Liver (tissue), 9 donors: ENCODE measurements around the gene TARS3. TPM values are rescaled to one million over a fixed set of nuclear protein-coding genes. Genes with fewer than 3 reads are reported as not detected.
A peak's percentile ranks its signal among the peaks of the same experiment; 100 is the strongest.
"Not testable (repeated sequence)": the region's sequence is repeated elsewhere in the genome, so short reads cannot be mapped to it uniquely, and the experiment has no call there.

ENCODE experiments used
- DNase-seq: peaks from one replicate; pipeline ENCODE4 v3.0.0-alpha.2; 2017; ENCODE audit warnings: low spot score
- H3K27ac ChIP-seq, 2 donors: one replicate each; pipeline ENCODE4 v1.7.0; 2013; ENCODE audit warnings: inconsistent platforms in 2 of 2, low read length in 2 of 2, control low read depth in 1 of 2, low read depth in 1 of 2, mild to moderate bottlenecking in 1 of 2
- H3K27me3 ChIP-seq, 4 donors: one replicate each; pipeline versions ENCODE4 v1.6.1 to v1.7.0; 2013; ENCODE audit warnings: low read length in 3 of 4, inconsistent platforms in 1 of 4, mild to moderate bottlenecking in 1 of 4, moderate library complexity in 1 of 4; ENCODE audit not compliant: control insufficient read depth in 4 of 4, insufficient read depth in 4 of 4
- H3K36me3 ChIP-seq, 4 donors: one replicate each; pipeline versions ENCODE4 v1.6.1 to v1.7.0; 2013; ENCODE audit warnings: low read length in 3 of 4, mild to moderate bottlenecking in 3 of 4, low read depth in 1 of 4, moderate library complexity in 1 of 4; ENCODE audit not compliant: control insufficient read depth in 4 of 4, insufficient read depth in 3 of 4
- H3K4me1 ChIP-seq, 4 donors: one replicate each; pipeline versions ENCODE4 v1.6.1 to v1.7.0; 2013; ENCODE audit warnings: low read length in 3 of 4, mild to moderate bottlenecking in 3 of 4, moderate library complexity in 1 of 4; ENCODE audit not compliant: control insufficient read depth in 4 of 4, insufficient read depth in 4 of 4
- H3K4me3 ChIP-seq, 3 donors: one replicate each; pipeline versions ENCODE4 v1.6.1 to v1.7.0; 2013; ENCODE audit warnings: low read length in 3 of 3, control low read depth in 1 of 3, low read depth in 1 of 3, mild to moderate bottlenecking in 1 of 3
- H3K9ac ChIP-seq, 2 donors: one replicate each; pipeline ENCODE4 v1.7.0; 2013; ENCODE audit warnings: low read length in 2 of 2, mild to moderate bottlenecking in 2 of 2, moderate library complexity in 2 of 2, control low read depth in 1 of 2, low read depth in 1 of 2
- H3K9me3 ChIP-seq, 4 donors: one replicate each; pipeline versions ENCODE4 v1.6.1 to v1.7.0; 2013; ENCODE audit warnings: low read length in 3 of 4; ENCODE audit not compliant: control insufficient read depth in 4 of 4
- ATF3 ChIP-seq: IDR thresholded peaks from 2 replicates; pipeline ENCODE4 v1.6.1; 2016; ENCODE audit warnings: antibody characterized with exemption
- CTCF ChIP-seq: fragments of 150-350 bp; IDR thresholded peaks from 2 replicates; pipeline ENCODE4 v1.5.1; 2017; ENCODE audit warnings: improper control_type of control experiment, low read depth, low read length; ENCODE audit not compliant: missing input control
- HNF4A ChIP-seq, 2 donors: conservative IDR thresholded peaks; 2 replicates each; pipeline ENCODE4 v1.6.1; 2016; ENCODE audit warnings: antibody characterized with exemption in 2 of 2, mild to moderate bottlenecking in 2 of 2
- JUND ChIP-seq, 2 donors: IDR thresholded peaks; 2 replicates each; pipeline ENCODE4 v1.6.1; 2016; ENCODE audit warnings: antibody characterized with exemption in 2 of 2
- RAD21 ChIP-seq, 2 donors: IDR thresholded peaks; 2 replicates each; pipeline ENCODE4 v1.6.1; 2016; ENCODE audit warnings: antibody characterized with exemption in 2 of 2, mild to moderate bottlenecking in 2 of 2
- RXRA ChIP-seq, 2 donors: IDR thresholded peaks; 2 replicates each; pipeline ENCODE4 v1.6.1; 2017 to 2018; ENCODE audit warnings: antibody characterized with exemption in 2 of 2, mild to moderate bottlenecking in 1 of 2
- SP1 ChIP-seq: IDR thresholded peaks from 2 replicates; pipeline ENCODE4 v1.6.1; 2018; ENCODE audit warnings: antibody characterized with exemption, mild to moderate bottlenecking
- TAF1 ChIP-seq: conservative IDR thresholded peaks from 2 replicates; pipeline ENCODE4 v1.6.1; 2016; ENCODE audit warnings: antibody characterized with exemption, mild to moderate bottlenecking
- YY1 ChIP-seq: IDR thresholded peaks from 2 replicates; pipeline ENCODE4 v1.6.1; 2016; ENCODE audit warnings: antibody characterized with exemption, mild to moderate bottlenecking
- WGBS: extraction: QIAGEN DNeasy Blood & Tissue Kit; methylation state at CpG from one replicate; pipeline ENCODE4 v1.1.7; 2013; 5-methylcytosine and 5-hydroxymethylcytosine counted together
- polyA plus RNA-seq, 2 donors: library from polyadenylated mRNA; stranded (reverse) in 1 of 2; unstranded in 1 of 2; fragments of 200-250 nt in 1 of 2; fragments of >200 nt in 1 of 2; fragmentation: Nextera tagmentation in 1 of 2; extraction: Ambion mirVana in 1 of 2; gene quantifications; one replicate each; pipeline versions ENCODE4 v1.2.1 to v1.2.3, GENCODE V29; 2013 to 2015
- total RNA-seq, 2 donors: library from RNA; depleted of rRNA; stranded (reverse); fragments of >200 nt; gene quantifications; one replicate each; pipeline ENCODE4 v1.2.3, GENCODE V29; 2014
- TF ChIP-seq, protein P1 (sequence below): IDR thresholded peaks from 2 replicates; pipeline ENCODE4 v1.6.1; 2016; ENCODE audit warnings: antibody characterized with exemption
- donor health status: healthy.
- donor health status: healthy.
- donor health status: healthy.
- donor health status: healthy.
- donor health status: healthy.

The TARS3 gene
- total and polyA plus RNA-seq, 4 donors = 2.3 to 7.8 (median 4.0) TPM

GRCh38 chr15:101654624-101655337, 69.5 kb downstream of the TARS3 start:
- not testable (repeated sequence) for H3K36me3 ChIP-seq, DNase-seq, H3K27ac ChIP-seq, H3K27me3 ChIP-seq, H3K4me3 ChIP-seq, H3K9me3 ChIP-seq, H3K9ac ChIP-seq
- H3K4me1 ChIP-seq = peaks cover 9 to 24% (median 18%) of the 10 kb centered on the region in 4 donors
- TF ChIP-seq RAD21 (IDR thresholded peaks at IDR 0.05) = peak; percentile 26 to 52
- 93% methylated on average over 10 of the region's 10 CpGs for WGBS

GRCh38 chr15:101654171-101654570, 70.1 kb downstream of the TARS3 start:
- H3K27me3 ChIP-seq = no peaks in the 10 kb centered on the region
- H3K9me3 ChIP-seq = no peaks in the 10 kb centered on the region
- TF ChIP-seq ATF3 (no peak), YY1 (no peak), TAF1 (no peak), RXRA (IDR thresholded peaks at IDR 0.05) (no peak), SP1 (no peak), HNF4A (conservative IDR thresholded peaks at IDR 0.05) (no peak), JUND (IDR thresholded peaks at IDR 0.05) (no peak)
- H3K36me3 ChIP-seq = peaks cover 2 to 8% (median 6%) of the 10 kb centered on the region in 4 donors
- H3K27ac ChIP-seq = no peak overlapping the region
- 70% methylated on average over 8 of the region's 8 CpGs for WGBS
- H3K9ac ChIP-seq = no peak overlapping the region
- H3K4me3 ChIP-seq = no peak overlapping the region
- DNase-seq = no peak
- H3K4me1 ChIP-seq = peaks cover 9 to 24% (median 18%) of the 10 kb centered on the region in 4 donors

- no peaks in the 10 kb centered on the region for H3K9me3 ChIP-seq
- peaks cover 2 to 9% (median 5%) of the 10 kb centered on the region in 4 donors for H3K36me3 ChIP-seq
- TF ChIP-seq, protein P1, sequence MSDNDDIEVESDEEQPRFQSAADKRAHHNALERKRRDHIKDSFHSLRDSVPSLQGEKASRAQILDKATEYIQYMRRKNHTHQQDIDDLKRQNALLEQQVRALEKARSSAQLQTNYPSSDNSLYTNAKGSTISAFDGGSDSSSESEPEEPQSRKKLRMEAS = peak; percentile 42
- no peak for TF ChIP-seq CTCF
- 34% methylated on average over 42 of the region's 42 CpGs for WGBS
- DNase-seq = no peak
- peaks cover 9 to 23% (median 18%) of the 10 kb centered on the region in 4 donors for H3K4me1 ChIP-seq
- peak overlapping the region; percentile 77 to 99 (median 84) for H3K4me3 ChIP-seq
- H3K27ac ChIP-seq = peak overlapping the region; percentile 91 to 97
- H3K27me3 ChIP-seq = no peaks in the 10 kb centered on the region
- H3K9ac ChIP-seq = peak overlapping the region; percentile 26 to 87
These were observed 71.4 kb downstream of the TARS3 start for GRCh38 chr15:101652786-101653430.
